Lower leg skin (tissue), 3 donors: ENCODE results near the gene RIC8B.

Experiments used
- CTCF ChIP-seq, 3 donors: fragments of 450-650 bp; IDR thresholded peaks; one replicate each; pipeline ENCODE4 v1.5.1; 2016; ENCODE audit warnings: antibody characterized with exemption in 3 of 3, mild to moderate bottlenecking in 3 of 3, moderate library complexity in 2 of 3
- POLR2A ChIP-seq, 2 donors: fragments of 450-650 bp; IDR thresholded peaks; one replicate each; pipeline ENCODE4 v1.6.1; 2016 to 2017; ENCODE audit warnings: antibody characterized with exemption in 2 of 2, mild to moderate bottlenecking in 1 of 2, moderate library complexity in 1 of 2

DNA sequence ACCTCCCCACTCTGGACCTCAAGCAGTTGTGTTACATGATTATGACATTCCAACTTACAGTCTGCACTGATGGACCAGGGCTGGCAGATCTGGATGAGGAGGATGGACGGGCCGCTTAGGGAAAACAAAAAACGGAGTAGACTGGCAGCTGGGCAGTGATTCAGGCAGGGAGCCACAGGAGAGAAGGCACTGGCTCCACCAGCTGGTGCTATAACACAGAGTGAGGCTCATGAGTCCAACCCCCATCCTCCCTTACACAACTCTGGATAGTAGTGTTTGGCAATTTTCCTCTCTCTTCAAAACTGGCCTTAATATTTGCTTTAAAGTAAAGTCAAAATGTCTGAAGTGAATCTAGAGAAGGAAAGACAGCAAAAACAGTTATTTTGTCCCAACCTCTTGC is 9.7 kb upstream of the RIC8B start:
- TF ChIP-seq CTCF (IDR thresholded peaks at IDR 0.05) (no peak), POLR2A (IDR thresholded peaks at IDR 0.05) (no peak)
